IMR-90 (cell line): ENCODE data around the gene PHACTR2. TPM values are rescaled to one million over a fixed set of nuclear protein-coding genes. Genes with fewer than 3 reads are reported as not detected.

ENCODE experiments used
- ATAC-seq: fragments of 200-7000 bp; cut with Tn5 transposase; 2 replicates; pipeline ENCODE4 v1.9.1; 2020; ENCODE audit warnings: low read depth, mild to moderate bottlenecking, moderate library complexity
- BruUV-seq: library from RNA; stranded (reverse); fragments of 400-500 nt; replicated peaks from 2 replicates; lab custom pipeline; 2021; lab: Mats Ljungman, UMichigan
- CTCF ChIA-PET: fragments of 300-600 bp; formaldehyde crosslinking; extraction: SDS; loops from one replicate; lab custom pipeline; 2021; ENCODE audit warnings: antibody characterized with exemption; lab: Yijun Ruan, JAX
- POLR2A ChIA-PET: fragments of 300-600 bp; sonication (Branson Sonifier 250); formaldehyde crosslinking; loops from one replicate; lab custom pipeline; 2022; ENCODE audit warnings: antibody characterized with exemption; ENCODE audit not compliant: unreplicated experiment; lab: Charles Lee
- DNase-seq: peaks from one replicate; pipeline ENCODE4 v3.0.0; 2013
- H2AFZ ChIP-seq: replicated peaks from 2 replicates; pipeline ENCODE3; 2013; ENCODE audit warnings: low read length, mild to moderate bottlenecking; ENCODE audit not compliant: poor library complexity
- H2AK5ac ChIP-seq: 2 replicates; pipeline ENCODE4 v1.6.1; 2013; ENCODE audit warnings: low read depth, low read length, inconsistent platforms
- H2AK9ac ChIP-seq: replicated peaks from 2 replicates; pipeline ENCODE3; 2013; ENCODE audit warnings: mild to moderate bottlenecking, low read depth, low read length, moderate library complexity; ENCODE audit not compliant: poor library complexity
- H2BK120ac ChIP-seq: 2 replicates; pipeline ENCODE4 v1.6.1; 2013; ENCODE audit warnings: low read depth, low read length, inconsistent platforms
- H2BK15ac ChIP-seq: 3 replicates; pipeline ENCODE4 v1.6.1; 2013; ENCODE audit warnings: low read depth, low read length, inconsistent platforms
- H2BK20ac ChIP-seq: 2 replicates; pipeline ENCODE4 v1.6.1; 2013; ENCODE audit warnings: low read depth, mild to moderate bottlenecking, inconsistent platforms, low read length, moderate library complexity
- H2BK5ac ChIP-seq: 2 replicates; pipeline ENCODE4 v1.6.1; 2013; ENCODE audit warnings: mild to moderate bottlenecking, low read depth, low read length, inconsistent platforms; ENCODE audit not compliant: poor library complexity, severe bottlenecking
- H3K14ac ChIP-seq: replicated peaks from 2 replicates; pipeline ENCODE4 v1.6.1; 2013; ENCODE audit warnings: low read depth, low read length, inconsistent platforms
- H3K18ac ChIP-seq: 2 replicates; pipeline ENCODE4 v1.6.1; 2013; ENCODE audit warnings: low read depth, low read length, control low read depth
- H3K23ac ChIP-seq: 2 replicates; pipeline ENCODE4 v1.6.1; 2013; ENCODE audit warnings: low read depth, low read length, inconsistent platforms
- H3K27ac ChIP-seq: 2 replicates; pipeline ENCODE4 v1.5.1; 2013; ENCODE audit warnings: mild to moderate bottlenecking, control low read depth, low read length; ENCODE audit not compliant: insufficient read depth
- H3K27me3 ChIP-seq: 2 replicates; pipeline ENCODE4 v1.6.1; 2013; ENCODE audit warnings: low read length; ENCODE audit not compliant: control insufficient read depth, insufficient read depth
- H3K36me3 ChIP-seq: 2 replicates; pipeline ENCODE4 v1.6.1; 2013; ENCODE audit warnings: low read length, mixed read lengths; ENCODE audit not compliant: control insufficient read depth, insufficient read depth
- H3K4ac ChIP-seq: 2 replicates; pipeline ENCODE4 v1.6.1; 2013; ENCODE audit warnings: low read depth, low read length, inconsistent platforms
- H3K4me1 ChIP-seq: 2 replicates; pipeline ENCODE4 v1.6.1; 2013; ENCODE audit warnings: low read length, mixed read lengths; ENCODE audit not compliant: control insufficient read depth, insufficient read depth
- H3K4me2 ChIP-seq: 2 replicates; pipeline ENCODE4 v1.6.1; 2013; ENCODE audit warnings: low read depth, mild to moderate bottlenecking, control low read depth, low read length, moderate library complexity
- H3K4me3 ChIP-seq: 2 replicates; pipeline ENCODE4 v1.5.1; 2013; ENCODE audit warnings: low read depth, mild to moderate bottlenecking, control low read depth, low read length, moderate library complexity; ENCODE audit not compliant: insufficient read depth
- H3K56ac ChIP-seq: 2 replicates; pipeline ENCODE4 v1.6.1; 2013; ENCODE audit warnings: low read length, inconsistent platforms; ENCODE audit not compliant: insufficient read depth; ENCODE audit errors: extremely low read depth
- H3K79me1 ChIP-seq, 2 experiments: 2 replicates each; pipeline ENCODE4 v1.6.1; 2013; ENCODE audit warnings: low read length in 2 of 2, inconsistent platforms in 1 of 2, low read depth in 1 of 2
- H3K9ac ChIP-seq: 2 replicates; pipeline ENCODE4 v1.6.1; 2013; ENCODE audit warnings: low read depth, low read length, control low read depth
- H3K9me1 ChIP-seq: 2 replicates; pipeline ENCODE4 v1.6.1; 2013; ENCODE audit warnings: low read length, inconsistent platforms; ENCODE audit not compliant: insufficient read depth
- H3K9me3 ChIP-seq: 2 replicates; pipeline ENCODE4 v1.6.1; 2013; ENCODE audit warnings: low read length; ENCODE audit not compliant: control insufficient read depth, insufficient read depth
- H4K20me1 ChIP-seq: 2 replicates; pipeline ENCODE4 v1.6.1; 2013; ENCODE audit warnings: low read length, inconsistent platforms; ENCODE audit not compliant: insufficient read depth
- H4K5ac ChIP-seq: 2 replicates; pipeline ENCODE4 v1.6.1; 2013; ENCODE audit warnings: mild to moderate bottlenecking, low read depth, low read length, control low read depth
- H4K8ac ChIP-seq, 2 experiments: 2 replicates each; pipeline ENCODE4 v1.6.1; 2013; ENCODE audit warnings: low read depth in 2 of 2, low read length in 2 of 2, control low read depth in 1 of 2, inconsistent platforms in 1 of 2
- H4K91ac ChIP-seq: 2 replicates; pipeline ENCODE4 v1.6.1; 2013; ENCODE audit warnings: low read depth, low read length, inconsistent platforms; ENCODE audit not compliant: insufficient read depth
- BHLHE40 ChIP-seq: fragments of 150-350 bp; IDR thresholded peaks from 2 replicates; pipeline ENCODE4 v1.6.1; 2016; ENCODE audit warnings: mild to moderate bottlenecking, low read depth, low read length
- CHD1 ChIP-seq: IDR thresholded peaks from 2 replicates; pipeline ENCODE4 v1.6.1; 2012; ENCODE audit warnings: low read depth, low read length, improper control_type of control experiment
- ELK1 ChIP-seq: fragments of 150-350 bp; IDR thresholded peaks from 2 replicates; pipeline ENCODE4 v1.6.1; 2016; ENCODE audit warnings: low read depth, mild to moderate bottlenecking, low read length, moderate library complexity, borderline replicate concordance
- MXI1 ChIP-seq: IDR thresholded peaks from 2 replicates; pipeline ENCODE4 v1.6.1; 2012; ENCODE audit warnings: low read depth, mild to moderate bottlenecking, low read length, moderate library complexity, borderline replicate concordance
- NFE2L2 ChIP-seq: fragments of 150-350 bp; IDR thresholded peaks from 2 replicates; pipeline ENCODE4 v1.6.1; 2016; ENCODE audit warnings: low read depth, mild to moderate bottlenecking, low read length
- POLR2A ChIP-seq: IDR thresholded peaks from 2 replicates; pipeline ENCODE4 v1.6.1; 2012; ENCODE audit warnings: mild to moderate bottlenecking, low read depth, low read length
- RAD21 ChIP-seq: IDR thresholded peaks from 2 replicates; pipeline ENCODE4 v1.6.1; 2012; ENCODE audit warnings: low read length, improper control_type of control experiment
- RCOR1 ChIP-seq: IDR thresholded peaks from 2 replicates; pipeline ENCODE4 v1.6.1; 2012; ENCODE audit warnings: mild to moderate bottlenecking, low read length, improper control_type of control experiment; ENCODE audit not compliant: insufficient replicate concordance
- RFX5 ChIP-seq: IDR thresholded peaks from 2 replicates; pipeline ENCODE4 v1.8.0; 2012; ENCODE audit warnings: low read depth, mild to moderate bottlenecking, low read length, moderate library complexity
- USF2 ChIP-seq: fragments of 150-350 bp; IDR thresholded peaks from 2 replicates; pipeline ENCODE4 v1.6.1; 2017; ENCODE audit warnings: mild to moderate bottlenecking, antibody characterized with exemption, low read length, low read depth
- WGBS, 2 experiments: methylation state at CpG; one replicate each; pipeline versions ENCODE4 v1.1.5 to v1.1.7; 2013; ENCODE audit warnings: missing lambda C conversion rate in 2 of 2; ENCODE audit not compliant: insufficient read length in 1 of 2; ENCODE audit errors: extremely low coverage in 2 of 2; 5-methylcytosine and 5-hydroxymethylcytosine counted together
- dilution Hi-C: fragments of 300-500 bp; cut with HindIII; formaldehyde crosslinking; loops from one replicate; pipeline ENCODE4 v1.14.3; 2018; ENCODE audit warnings: low sequenced_read_pairs; ENCODE audit not compliant: unreplicated experiment
- in situ Hi-C: fragments of 300-500 bp; cut with MboI; formaldehyde crosslinking; loops from 3 replicates; pipeline ENCODE4 v1.14.3; 2019; ENCODE audit warnings: low sequenced_read_pairs, inconsistent platforms, mixed read lengths
- intact Hi-C: fragments of 100-400 bp; cut with micrococcal nuclease; formaldehyde crosslinking; loops from 2 replicates; pipeline ENCODE4 v1.10.0; 2022
- polyA plus RNA-seq, 3 experiments: library from polyadenylated mRNA; depleted of rRNA; stranded (reverse); fragments of >200 nt; gene quantifications; 2 replicates each; pipeline ENCODE4 v1.2.3, GENCODE V29; 2012; ENCODE audit warnings: low replicate concordance in 1 of 3
- total RNA-seq: library from RNA; depleted of rRNA; stranded (reverse); fragments of >200 nt; gene quantifications from 2 replicates; pipeline ENCODE4 v1.2.3, GENCODE V29; 2012

The PHACTR2 gene
- total and polyA plus RNA-seq, 2 of the 4 experiments (the other 2 are of a cell fraction), result 14.5 to 74.2 TPM

DNA sequence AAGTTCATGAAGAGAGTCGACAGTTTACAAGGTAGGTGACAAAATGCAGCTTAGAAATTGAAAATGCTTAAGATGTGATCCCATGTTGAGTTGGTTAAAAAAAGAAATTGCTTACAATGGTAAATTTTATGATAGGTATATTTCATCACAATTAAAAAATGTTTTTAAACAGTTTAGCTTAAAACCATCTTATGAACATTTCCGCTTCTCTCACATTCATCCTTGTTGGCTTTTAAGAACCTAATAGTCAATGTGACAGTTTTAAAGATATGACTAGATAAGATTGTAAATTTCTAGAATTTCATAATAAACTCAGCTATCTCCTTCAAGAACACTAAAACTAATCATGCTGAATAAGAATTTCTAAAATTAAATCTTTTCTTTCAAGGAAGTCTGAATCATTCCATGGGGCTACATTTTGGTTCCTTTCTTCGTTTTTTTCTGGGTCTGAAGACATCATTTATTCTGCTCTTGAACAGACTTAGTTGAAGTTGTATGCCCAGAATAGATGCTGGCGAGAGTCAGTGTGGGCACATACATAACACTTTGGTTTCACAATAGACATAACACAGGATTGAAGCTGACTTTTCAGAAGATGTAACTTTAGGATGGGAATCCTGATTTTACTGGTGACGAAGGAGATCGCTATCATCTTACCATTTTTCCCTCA, 129.5 kb downstream of the PHACTR2 start:
- Histone ChIP-seq H3K4me2 (no peak overlapping the region), H3K36me3 (peaks cover 3% of the 10 kb centered on the region; the same call in 1 of the 2 replicates), H4K20me1 (no peaks in the 10 kb centered on the region; the same call in 1 of the 2 replicates), H3K4me3 (no peak overlapping the region), H4K5ac (peak overlapping the region; percentile 35; the same call in 1 of the 2 replicates), H2BK120ac (peak overlapping the region; percentile 73), H3K27me3 (no peaks in the 10 kb centered on the region), H3K56ac (no peak overlapping the region), H3K27ac (no peak overlapping the region), H2BK15ac (peak overlapping the region; percentile 28; the same call in 1 of the 3 replicates), H3K79me1 (peaks cover 10 to 34% of the 10 kb centered on the region in 2 experiments), H4K91ac (no peak overlapping the region; the same call in 1 of the 2 replicates), H3K9me1 (peaks cover 20% of the 10 kb centered on the region), H3K9me3 (no peaks in the 10 kb centered on the region), H2BK5ac (peak overlapping the region; percentile 36), H3K4me1 (peaks cover 17% of the 10 kb centered on the region), H3K23ac (no peak overlapping the region), H3K14ac (0 out of 2 replicates have a peak overlapping the region, but pooled peaks have one; percentile 28), H4K8ac (peak overlapping the region in 1 of 2 experiments; percentile 61; a peak in 2 of 4 replicates), H3K4ac (peak overlapping the region; percentile 4; the same call in 1 of the 2 replicates), H2AFZ (no peak overlapping the region), H3K9ac (no peak overlapping the region), H3K18ac (peak overlapping the region; percentile 52; the same call in 1 of the 2 replicates), H2AK5ac (no peak overlapping the region), H2AK9ac (no peak overlapping the region), H2BK20ac (peak overlapping the region; percentile 75; the same call in 1 of the 2 replicates)
- dilution Hi-C loops, result no loop called here
- no TSS peak for BruUV-seq
- TF ChIP-seq ELK1, result no peak
- no peak for TF ChIP-seq NFE2L2
- TF ChIP-seq BHLHE40, result no peak
- TF ChIP-seq POLR2A, result no peak
- no peak for TF ChIP-seq RCOR1
- TF ChIP-seq MXI1, result no peak
- no peak for TF ChIP-seq RAD21
- TF ChIP-seq CHD1, result no peak
- no peak for TF ChIP-seq USF2
- no peak for TF ChIP-seq RFX5
- in situ Hi-C loops, result no loop called here
- DNase-seq (no peak), ATAC-seq (no peak)
- no CpG with 5 or more reads among the region's 6 CpGs for WGBS, 2 experiments
- CTCF ChIA-PET, result interaction anchor here (0.6 to 0.8 kb wide), 2 partner anchors 18 to 157 kb away, joined by 3 read pairs; no protein-coding TSS in a partner anchor
- intact Hi-C loops, result no loop called here
- POLR2A ChIA-PET, result no interaction called here
